ENCODE measurements around the gene ATP8B3.

- TF ChIP-seq CTCF (conservative IDR thresholded peaks at IDR 0.05; ENCODE audit: low read depth in 2 of 2), result no peak
- TF ChIP-seq EZH2 (IDR thresholded peaks at IDR 0.05; ENCODE audit: low read depth, unreplicated experiment), result peak; percentile 74
- no peak for TF ChIP-seq EZH2phosphoT487 (IDR thresholded peaks at IDR 0.05; ENCODE audit: unreplicated experiment)
- no peak for TF ChIP-seq REST (IDR thresholded peaks at IDR 0.05; ENCODE audit: unreplicated experiment)
- TF ChIP-seq NANOG (IDR thresholded peaks at IDR 0.05; ENCODE audit: borderline replicate concordance), result no peak
- no peak for TF ChIP-seq CREB1 (CRISPR knock-in tag; IDR thresholded peaks at IDR 0.05; ENCODE audit: low read depth)
- TF ChIP-seq POLR2AphosphoS5 (IDR thresholded peaks at IDR 0.05; ENCODE audit: low read depth), result no peak
Observed at GRCh38 chr19:1760020-1760419, 52.1 kb downstream of the ATP8B3 start.

All from GM23338 (cell line).